HepG2 (cell line): ENCODE data around the gene PKNOX2.

ENCODE experiments used
- CAMTA2 ChIP-seq: sonication (generic); formaldehyde crosslinking; IDR thresholded peaks from 2 replicates; pipeline ENCODE4 v1.4.0; 2020; ENCODE audit warnings: mild to moderate bottlenecking, missing genetic modification reagents, borderline replicate concordance
- CTCF ChIP-seq: sonication (generic); formaldehyde crosslinking; IDR thresholded peaks from 2 replicates; pipeline ENCODE4 v1.5.0; 2020; ENCODE audit warnings: mild to moderate bottlenecking, missing genetic modification reagents, moderate library complexity
- ELF1 ChIP-seq: sonication (generic); formaldehyde crosslinking; IDR thresholded peaks from 2 replicates; pipeline ENCODE4 v1.4.0; 2020; ENCODE audit warnings: missing genetic modification reagents
- GLI4 ChIP-seq: sonication (generic); formaldehyde crosslinking; IDR thresholded peaks from 2 replicates; pipeline ENCODE4 v1.5.1; 2020; ENCODE audit warnings: missing genetic modification reagents, mild to moderate bottlenecking, moderate library complexity, borderline replicate concordance
- NFIB ChIP-seq: sonication (generic); formaldehyde crosslinking; IDR thresholded peaks from 2 replicates; pipeline ENCODE4 v1.9.0; 2021; ENCODE audit warnings: missing genetic modification reagents, mild to moderate bottlenecking, borderline replicate concordance
- ZBTB34 ChIP-seq: sonication (generic); formaldehyde crosslinking; IDR thresholded peaks from 2 replicates; pipeline ENCODE4 v1.8.0; 2022; ENCODE audit warnings: mild to moderate bottlenecking, missing genetic modification reagents
- ZNF468 ChIP-seq: sonication (generic); formaldehyde crosslinking; IDR thresholded peaks from 2 replicates; pipeline ENCODE4 v1.8.0; 2022; ENCODE audit warnings: mild to moderate bottlenecking, moderate library complexity, missing genetic modification reagents
- ZNF724P ChIP-seq: sonication (generic); formaldehyde crosslinking; IDR thresholded peaks from 2 replicates; pipeline ENCODE4 v1.8.0; 2022; ENCODE audit warnings: missing genetic modification reagents, borderline replicate concordance
- TF ChIP-seq, protein P1 (sequence below): sonication (generic); formaldehyde crosslinking; IDR thresholded peaks from 2 replicates; pipeline ENCODE4 v1.8.1; 2023; ENCODE audit warnings: mild to moderate bottlenecking, inconsistent platforms, moderate library complexity, missing genetic modification reagents, borderline replicate concordance

- TF ChIP-seq CAMTA2 (no peak), CTCF (CRISPR knock-in tag) (no peak), ZBTB34 (CRISPR knock-in tag) (no peak), ZNF468 (CRISPR knock-in tag) (no peak), ELF1 (no peak), GLI4 (no peak), NFIB (CRISPR knock-in tag) (no peak), ZNF724P (CRISPR knock-in tag) (no peak)
- TF ChIP-seq, protein P1, sequence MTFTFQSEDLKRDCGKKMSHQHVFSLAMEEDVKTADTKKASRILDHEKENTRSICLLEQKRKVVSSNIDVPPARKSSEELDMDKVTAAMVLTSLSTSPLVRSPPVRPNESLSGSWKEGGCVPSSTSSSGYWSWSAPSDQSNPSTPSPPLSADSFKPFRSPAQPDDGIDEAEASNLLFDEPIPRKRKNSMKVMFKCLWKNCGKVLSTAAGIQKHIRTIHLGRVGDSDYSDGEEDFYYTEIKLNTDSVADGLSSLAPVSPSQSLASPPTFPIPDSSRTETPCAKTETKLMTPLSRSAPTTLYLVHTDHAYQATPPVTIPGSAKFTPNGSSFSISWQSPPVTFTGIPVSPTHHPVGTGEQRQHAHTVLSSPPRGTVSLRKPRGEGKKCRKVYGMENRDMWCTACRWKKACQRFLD, result no peak
Measured at GRCh38 chr11:125454047-125454446, 289.5 kb downstream of the PKNOX2 start.
